ENCODE data around the gene TTC39B. TPM values are rescaled to one million over a fixed set of nuclear protein-coding genes. Genes with fewer than 3 reads are reported as not detected.

Gene TTC39B
- polyA plus RNA-seq, 1 experiment = 11.4 TPM

DNA sequence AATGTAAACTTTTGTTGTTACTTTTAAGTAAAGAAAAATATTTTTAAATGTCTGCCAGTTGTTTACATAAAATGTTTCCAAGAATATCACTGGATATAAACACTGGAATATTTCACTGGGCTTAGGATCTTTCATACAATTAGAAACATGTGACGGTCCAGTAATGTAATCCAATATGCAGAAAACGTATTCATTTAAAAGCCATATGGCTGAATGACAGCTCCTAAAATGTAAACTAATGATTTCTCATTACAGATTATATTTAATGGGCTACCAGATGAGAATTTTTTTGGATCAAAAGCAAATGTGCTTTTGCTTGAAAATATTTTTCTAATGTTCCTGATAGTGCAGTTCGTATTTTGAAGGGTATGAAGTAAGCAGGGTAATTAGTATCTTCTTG, 124.3 kb downstream of the TTC39B start:
- ChIA-PET POLR2A (no interaction called here), CTCF (interaction anchor here (0.7 kb wide), 1 partner anchor 1232 kb away, joined by 3 read pairs; no protein-coding TSS in a partner anchor)
- Histone ChIP-seq H3K9me3 (ENCODE audit: control insufficient read depth, insufficient read depth, low read length) (no peaks in the 10 kb centered on the region), H3K27ac (ENCODE audit: low read depth, low read length) (no peak overlapping the region), H3K27me3 (ENCODE audit: control insufficient read depth, insufficient read depth, low read length) (no peaks in the 10 kb centered on the region), H3K4me3 (ENCODE audit: low read depth, low read length) (no peak overlapping the region)
- DNase-seq (ENCODE audit: low read depth, low spot score) = no peak
- TF ChIP-seq CTCF (IDR thresholded peaks at IDR 0.05; ENCODE audit: low read depth, low read length) = no peak

- no peak overlapping the region for H3K4me3 ChIP-seq (ENCODE audit: low read depth, low read length)
- no peaks in the 10 kb centered on the region for H3K9me3 ChIP-seq (ENCODE audit: control insufficient read depth, insufficient read depth, low read length)
- no peaks in the 10 kb centered on the region for H3K27me3 ChIP-seq (ENCODE audit: control insufficient read depth, insufficient read depth, low read length)
- no peak for TF ChIP-seq CTCF (IDR thresholded peaks at IDR 0.05; ENCODE audit: low read depth, low read length)
- ChIA-PET POLR2A (no interaction called here), CTCF (no interaction called here)
- no peak for DNase-seq (ENCODE audit: low read depth, low spot score)
- H3K27ac ChIP-seq (ENCODE audit: low read depth, low read length) = no peak overlapping the region
Observed at GRCh38 chr9:15182101-15182551, 124.9 kb downstream of the TTC39B start.

- no peak for DNase-seq (ENCODE audit: low read depth, low spot score)
- H3K27ac ChIP-seq (ENCODE audit: low read depth, low read length) = no peak overlapping the region
- H3K27me3 ChIP-seq (ENCODE audit: control insufficient read depth, insufficient read depth, low read length) = no peaks in the 10 kb centered on the region
- no peak for TF ChIP-seq CTCF (IDR thresholded peaks at IDR 0.05; ENCODE audit: low read depth, low read length)
- ChIA-PET CTCF (interaction anchor here (3.0 kb wide), 1 partner anchor 30 kb away, joined by 8 read pairs; no protein-coding TSS in a partner anchor), POLR2A (no interaction called here)
- H3K9me3 ChIP-seq (ENCODE audit: control insufficient read depth, insufficient read depth, low read length) = no peaks in the 10 kb centered on the region
- no peak overlapping the region for H3K4me3 ChIP-seq (ENCODE audit: low read depth, low read length)
Observed at GRCh38 chr9:15180124-15180523, 126.9 kb downstream of the TTC39B start.

DNA sequence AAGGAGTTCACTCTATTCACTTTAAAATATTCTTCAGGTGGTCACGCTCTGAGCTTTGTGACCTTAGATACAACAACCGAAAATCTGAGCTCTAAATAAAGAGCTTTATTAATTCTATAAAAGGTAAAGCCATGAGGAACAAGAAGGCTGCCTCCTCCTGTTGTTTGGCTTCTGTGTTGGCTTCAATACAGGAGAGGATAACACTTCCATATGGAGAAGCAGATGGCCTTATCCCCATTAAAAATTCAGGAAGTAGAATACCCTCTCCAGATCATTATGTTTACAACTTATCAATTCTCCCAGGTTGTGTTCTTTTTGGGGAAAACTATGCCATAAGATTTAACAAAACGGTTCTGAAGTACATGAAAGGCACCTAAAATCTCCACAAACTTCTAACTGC, 128.4 kb downstream of the TTC39B start:
- H3K27me3 ChIP-seq (ENCODE audit: control insufficient read depth, insufficient read depth, low read length) = no peaks in the 10 kb centered on the region
- no peaks in the 10 kb centered on the region for H3K9me3 ChIP-seq (ENCODE audit: control insufficient read depth, insufficient read depth, low read length)
- ChIA-PET CTCF (interaction anchor here (3.0 kb wide), 1 partner anchor 32 kb away, joined by 8 read pairs; no protein-coding TSS in a partner anchor), POLR2A (no interaction called here)
- TF ChIP-seq CTCF (IDR thresholded peaks at IDR 0.05; ENCODE audit: low read depth, low read length) = no peak
- no peak overlapping the region for H3K4me3 ChIP-seq (ENCODE audit: low read depth, low read length)
- DNase-seq (ENCODE audit: low read depth, low spot score) = no peak
- no peak overlapping the region for H3K27ac ChIP-seq (ENCODE audit: low read depth, low read length)

DNA sequence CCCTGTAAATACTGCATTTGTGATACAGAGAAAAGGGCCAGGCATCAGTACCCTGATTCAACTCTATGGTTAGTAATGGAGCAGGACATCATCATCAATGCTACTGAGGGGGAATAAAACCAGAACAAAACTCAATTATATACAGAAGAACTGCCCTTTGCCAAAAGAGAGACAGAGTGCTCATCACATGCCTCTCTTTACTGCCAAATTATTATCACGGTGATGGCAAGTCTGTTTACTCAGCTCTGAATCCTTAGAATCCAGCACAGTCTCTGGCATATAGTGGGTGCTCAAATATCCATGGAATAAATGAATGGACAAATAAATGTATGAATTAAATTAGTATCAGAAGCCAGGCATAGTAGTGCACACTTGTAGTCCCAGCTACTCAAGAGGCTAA, 130.2 kb downstream of the TTC39B start:
- POLR2A ChIA-PET = no interaction called here
- DNase-seq (ENCODE audit: low read depth, low spot score) = no peak
- TF ChIP-seq CTCF (IDR thresholded peaks at IDR 0.05; ENCODE audit: low read depth, low read length) = no peak
- CTCF ChIA-PET = interaction anchor here (1.5 kb wide), 1 partner anchor 36 kb away, joined by 6 read pairs; no protein-coding TSS in a partner anchor
- H3K4me3 ChIP-seq (ENCODE audit: low read depth, low read length) = no peak overlapping the region
- no peaks in the 10 kb centered on the region for H3K9me3 ChIP-seq (ENCODE audit: control insufficient read depth, insufficient read depth, low read length)
- H3K27ac ChIP-seq (ENCODE audit: low read depth, low read length) = no peak overlapping the region
- H3K27me3 ChIP-seq (ENCODE audit: control insufficient read depth, insufficient read depth, low read length) = no peaks in the 10 kb centered on the region
